Fibroblast of lung (primary cell): ENCODE results near the gene NKAIN2. TPM values are rescaled to one million over a fixed set of nuclear protein-coding genes. Genes with fewer than 3 reads are reported as not detected.

Source experiments
- DNase-seq, 2 donors: peaks; one replicate each; pipeline versions ENCODE4 v3.0.0 to v3.0.0-alpha.2; 2010; ENCODE audit warnings: low read depth in 2 of 2
- H2AFZ ChIP-seq: 2 replicates; pipeline ENCODE4 v1.5.1; 2012; ENCODE audit warnings: low read length, control low read depth, inconsistent platforms
- H3K27ac ChIP-seq: 2 replicates; pipeline ENCODE4 v1.5.1; 2011; ENCODE audit warnings: low read length, control low read depth; ENCODE audit not compliant: insufficient read depth
- H3K27me3 ChIP-seq: 2 replicates; pipeline ENCODE4 v1.5.1; 2011; ENCODE audit warnings: mild to moderate bottlenecking, low read length; ENCODE audit not compliant: control insufficient read depth, insufficient read depth
- H3K36me3 ChIP-seq: 2 replicates; pipeline ENCODE4 v1.5.1; 2011; ENCODE audit warnings: low read length; ENCODE audit not compliant: control insufficient read depth, insufficient read depth
- H3K4me1 ChIP-seq: 2 replicates; pipeline ENCODE4 v1.5.1; 2011; ENCODE audit warnings: low read length; ENCODE audit not compliant: control insufficient read depth, insufficient read depth; ENCODE audit errors: extremely low read depth
- H3K4me2 ChIP-seq: 2 replicates; pipeline ENCODE4 v1.5.1; 2011; ENCODE audit warnings: low read length, control low read depth; ENCODE audit not compliant: insufficient read depth; ENCODE audit errors: extremely low read depth
- H3K4me3 ChIP-seq, 4 experiments: fragments of 200-600 bp in 1 of 4; sonication (generic) in 1 of 4; replicated peaks in 1 of 4; 2 replicates each; pipeline ENCODE4 v1.5.1; 2011 to 2016; ENCODE audit warnings: low read length in 4 of 4, low read depth in 3 of 4, mild to moderate bottlenecking in 3 of 4, control low read depth in 2 of 4, inconsistent platforms in 1 of 4, mixed read lengths in 1 of 4; ENCODE audit not compliant: insufficient read depth in 1 of 4; ENCODE audit errors: control extremely low read depth in 1 of 4
- H3K79me2 ChIP-seq: 2 replicates; pipeline ENCODE4 v1.5.1; 2012; ENCODE audit warnings: mild to moderate bottlenecking, low read length, inconsistent platforms; ENCODE audit not compliant: control insufficient read depth, insufficient read depth
- H3K9ac ChIP-seq: 2 replicates; pipeline ENCODE4 v1.5.1; 2011; ENCODE audit warnings: mild to moderate bottlenecking, low read length, control low read depth; ENCODE audit not compliant: insufficient read depth
- H3K9me3 ChIP-seq: 2 replicates; pipeline ENCODE4 v1.5.1; 2012; ENCODE audit warnings: low read depth, low read length; ENCODE audit not compliant: control insufficient read depth, insufficient read depth
- H4K20me1 ChIP-seq: 2 replicates; pipeline ENCODE4 v1.5.1; 2011; ENCODE audit warnings: low read length; ENCODE audit not compliant: control insufficient read depth, insufficient read depth; ENCODE audit errors: extremely low read depth
- CTCF ChIP-seq, 2 donors: IDR thresholded peaks in 1 of 2; conservative IDR thresholded peaks in 1 of 2; 1 replicate in 1 of 2; 2 replicates in 1 of 2; pipeline ENCODE4 v1.5.1; 2011 to 2012; ENCODE audit warnings: low read length in 2 of 2, control low read depth in 1 of 2, inconsistent platforms in 1 of 2, low read depth in 1 of 2, mild to moderate bottlenecking in 1 of 2
- EZH2 ChIP-seq: IDR thresholded peaks from 2 replicates; pipeline ENCODE4 v1.5.1; 2012; ENCODE audit warnings: low read length, control low read depth, mild to moderate bottlenecking; ENCODE audit errors: missing control alignments
- polyA plus RNA-seq, 2 donors: library from polyadenylated mRNA; depleted of rRNA in 1 of 2; stranded (reverse) in 1 of 2; unstranded in 1 of 2; fragments of >200 nt; gene quantifications; 2 replicates each; pipeline ENCODE4 v1.2.1, GENCODE V29; 2011 to 2012; ENCODE audit warnings: missing spikeins in 1 of 2
- total RNA-seq: library from RNA; depleted of rRNA; stranded (reverse); fragments of >200 nt; gene quantifications from 2 replicates; pipeline ENCODE4 v1.2.1, GENCODE V29; 2014

The NKAIN2 gene
- total and polyA plus RNA-seq, 2 donors (not counting 1 experiment from before 2014, with no cell fraction given): not detected

GRCh38 chr6:123962508-123962907 lies 158.8 kb downstream of the NKAIN2 start:
- H2AFZ ChIP-seq: no peak overlapping the region
- no peak overlapping the region for H3K4me2 ChIP-seq
- TF ChIP-seq CTCF (conservative IDR thresholded peaks at IDR 0.05 in 1 of 2, IDR thresholded peaks at IDR 0.05 in 1 of 2; ENCODE audit: low read depth in 1 of 2, low read length in 2 of 2): no peak
- no peak for TF ChIP-seq EZH2
- no peak overlapping the region for H3K4me3 ChIP-seq
- no peak overlapping the region for H3K9ac ChIP-seq
- no peak overlapping the region for H3K27ac ChIP-seq
- no peaks in the 10 kb centered on the region for H3K9me3 ChIP-seq
- no peaks in the 10 kb centered on the region for H3K27me3 ChIP-seq
- H3K79me2 ChIP-seq: no peaks in the 10 kb centered on the region
- H3K36me3 ChIP-seq: no peaks in the 10 kb centered on the region
- no peak for DNase-seq
- no peaks in the 10 kb centered on the region for H4K20me1 ChIP-seq
- H3K4me1 ChIP-seq: no peaks in the 10 kb centered on the region

GRCh38 chr6:123965894-123966293 lies 162.2 kb downstream of the NKAIN2 start:
- Histone ChIP-seq H4K20me1 (no peaks in the 10 kb centered on the region), H2AFZ (no peak overlapping the region), H3K4me3 (no peak overlapping the region), H3K4me2 (no peak overlapping the region), H3K27ac (no peak overlapping the region), H3K9ac (no peak overlapping the region), H3K36me3 (no peaks in the 10 kb centered on the region), H3K4me1 (no peaks in the 10 kb centered on the region), H3K9me3 (no peaks in the 10 kb centered on the region), H3K27me3 (no peaks in the 10 kb centered on the region), H3K79me2 (no peaks in the 10 kb centered on the region)
- peak; percentile 4 to 37 for DNase-seq
- TF ChIP-seq CTCF (conservative IDR thresholded peaks at IDR 0.05 in 1 of 2, IDR thresholded peaks at IDR 0.05 in 1 of 2; ENCODE audit: low read depth in 1 of 2, low read length in 2 of 2): peak in 1 of 2 donors; percentile 47
- TF ChIP-seq EZH2: no peak

GRCh38 chr6:123966618-123967017 lies 163.0 kb downstream of the NKAIN2 start:
- Histone ChIP-seq H4K20me1 (no peaks in the 10 kb centered on the region), H3K27ac (no peak overlapping the region), H3K79me2 (no peaks in the 10 kb centered on the region), H3K36me3 (no peaks in the 10 kb centered on the region), H3K9me3 (no peaks in the 10 kb centered on the region), H3K4me1 (no peaks in the 10 kb centered on the region), H3K4me2 (no peak overlapping the region), H3K4me3 (no peak overlapping the region), H2AFZ (no peak overlapping the region), H3K9ac (no peak overlapping the region), H3K27me3 (no peaks in the 10 kb centered on the region)
- TF ChIP-seq EZH2 (no peak), CTCF (conservative IDR thresholded peaks at IDR 0.05 in 1 of 2, IDR thresholded peaks at IDR 0.05 in 1 of 2; ENCODE audit: low read depth in 1 of 2, low read length in 2 of 2) (no peak)
- no peak for DNase-seq
